Measurements from ENCODE around the gene METTL26. TPM values are rescaled to one million over a fixed set of nuclear protein-coding genes. Genes with fewer than 3 reads are reported as not detected.
"Not testable (repeated sequence)": the region's sequence is repeated elsewhere in the genome, so short reads cannot be mapped to it uniquely, and the experiment has no call there.

The METTL26 gene
- total RNA-seq, 2 experiments from 2014 or later: 116 to 127 TPM

GRCh38 chr16:597655-598054, 38.5 kb downstream of the METTL26 start:
- CTCF ChIA-PET: interaction anchor here (0.8 kb wide), 1 partner anchor 66 kb away, joined by 3 read pairs; no protein-coding TSS in a partner anchor
- not testable (repeated sequence) for ATAC-seq

GRCh38 chr16:596736-597060, 39.4 kb downstream of the METTL26 start:
- intact Hi-C loops (cut with DNase I, micrococcal nuclease): no loop called here
- peaks cover 12% of the 10 kb centered on the region for H3K4me1 Mint-ChIP-seq
- ChIA-PET POLR2A (no interaction called here), CTCF (no interaction called here)
- H3K27ac Mint-ChIP-seq: no peak overlapping the region
- H3K4me3 Mint-ChIP-seq: no peak overlapping the region
- ATAC-seq (no peak), DNase-seq (no peak)
- no peaks in the 10 kb centered on the region for H3K27me3 Mint-ChIP-seq
- H3K36me3 Mint-ChIP-seq (ENCODE audit: low read depth): peaks cover 6% of the 10 kb centered on the region
- no peaks in the 10 kb centered on the region for H3K9me3 Mint-ChIP-seq (ENCODE audit: low read depth)

More at GRCh38 chr16:597655-598054, 38.5 kb downstream of the METTL26 start:
- H3K4me1 Mint-ChIP-seq; intact Hi-C loops (cut with DNase I, micrococcal nuclease); H3K27me3 Mint-ChIP-seq; H3K9me3 Mint-ChIP-seq (ENCODE audit: low read depth); POLR2A ChIA-PET; DNase-seq; H3K27ac Mint-ChIP-seq; H3K36me3 Mint-ChIP-seq (ENCODE audit: low read depth); H3K4me3 Mint-ChIP-seq: not testable (repeated sequence)

GRCh38 chr16:595942-596735, 40.0 kb downstream of the METTL26 start:
- no peak overlapping the region for H3K27ac Mint-ChIP-seq

GRCh38 chr16:595094-595528, 41.0 kb downstream of the METTL26 start:
- ChIA-PET CTCF (no interaction called here), POLR2A (interaction anchor here (0.6 kb wide), 1 partner anchor 313 kb away, joined by 3 read pairs; no protein-coding TSS in a partner anchor)
- Mint-ChIP-seq H3K9me3 (ENCODE audit: low read depth) (no peaks in the 10 kb centered on the region), H3K4me1 (peaks cover 21% of the 10 kb centered on the region), H3K27me3 (no peaks in the 10 kb centered on the region), H3K4me3 (no peak overlapping the region), H3K36me3 (ENCODE audit: low read depth) (peaks cover 6% of the 10 kb centered on the region), H3K27ac (no peak overlapping the region)
- DNase-seq (no peak), ATAC-seq (no peak)
- intact Hi-C loops (cut with DNase I, micrococcal nuclease): no loop called here

More at GRCh38 chr16:595942-596735, 40.0 kb downstream of the METTL26 start:
- Mint-ChIP-seq H3K27me3 (no peaks in the 10 kb centered on the region), H3K36me3 (ENCODE audit: low read depth) (peaks cover 6% of the 10 kb centered on the region), H3K4me1 (peaks cover 14% of the 10 kb centered on the region), H3K9me3 (ENCODE audit: low read depth) (no peaks in the 10 kb centered on the region), H3K4me3 (no peak overlapping the region)
- intact Hi-C loops (cut with DNase I, micrococcal nuclease): no loop called here
- ATAC-seq (no peak), DNase-seq (no peak)
- ChIA-PET CTCF (no interaction called here), POLR2A (no interaction called here)

GRCh38 chr16:593807-594206, 42.3 kb downstream of the METTL26 start:
- POLR2A ChIA-PET: no interaction called here
- peaks cover 21% of the 10 kb centered on the region for H3K4me1 Mint-ChIP-seq
- intact Hi-C loops (cut with DNase I, micrococcal nuclease): no loop called here
- DNase-seq: no peak
- no peak overlapping the region for H3K4me3 Mint-ChIP-seq
- CTCF ChIA-PET: interaction anchor here (0.7 kb wide), 1 partner anchor 195 kb away, joined by 3 read pairs; no protein-coding TSS in a partner anchor
- H3K27me3 Mint-ChIP-seq: no peaks in the 10 kb centered on the region
- no peak overlapping the region for H3K27ac Mint-ChIP-seq
- peaks cover 4% of the 10 kb centered on the region for H3K36me3 Mint-ChIP-seq (ENCODE audit: low read depth)
- no peaks in the 10 kb centered on the region for H3K9me3 Mint-ChIP-seq (ENCODE audit: low read depth)
- ATAC-seq: no peak

GRCh38 chr16:593406-593805, 42.7 kb downstream of the METTL26 start:
- no peaks in the 10 kb centered on the region for H3K27me3 Mint-ChIP-seq
- H3K36me3 Mint-ChIP-seq (ENCODE audit: low read depth): peaks cover 7% of the 10 kb centered on the region
- ATAC-seq: no peak
- intact Hi-C loops (cut with DNase I, micrococcal nuclease): no loop called here
- H3K27ac Mint-ChIP-seq: no peak overlapping the region
- H3K4me3 Mint-ChIP-seq: no peak overlapping the region
- H3K9me3 Mint-ChIP-seq (ENCODE audit: low read depth): no peaks in the 10 kb centered on the region
- ChIA-PET POLR2A (no interaction called here), CTCF (interaction anchor here (0.7 kb wide), 1 partner anchor 195 kb away, joined by 3 read pairs; no protein-coding TSS in a partner anchor)
- peaks cover 21% of the 10 kb centered on the region for H3K4me1 Mint-ChIP-seq
- no peak for DNase-seq

GRCh38 chr16:592518-593306, 43.4 kb downstream of the METTL26 start:
- POLR2A ChIA-PET: no interaction called here
- Mint-ChIP-seq H3K27ac (no peak overlapping the region), H3K36me3 (ENCODE audit: low read depth) (peaks cover 13% of the 10 kb centered on the region), H3K4me1 (peaks cover 21% of the 10 kb centered on the region), H3K4me3 (no peak overlapping the region), H3K27me3 (no peaks in the 10 kb centered on the region), H3K9me3 (ENCODE audit: low read depth) (no peaks in the 10 kb centered on the region)
- CTCF ChIA-PET: interaction anchor here (0.7 to 1.0 kb wide), 2 partner anchors 17 to 194 kb away, joined by 3 to 4 read pairs; no protein-coding TSS in a partner anchor
- DNase-seq: no peak
- intact Hi-C loops (cut with DNase I, micrococcal nuclease): no loop called here
- ATAC-seq: no peak

- H3K27me3 Mint-ChIP-seq: no peaks in the 10 kb centered on the region
Observed at GRCh38 chr16:591892-592517, 44.1 kb downstream of the METTL26 start.

DNA sequence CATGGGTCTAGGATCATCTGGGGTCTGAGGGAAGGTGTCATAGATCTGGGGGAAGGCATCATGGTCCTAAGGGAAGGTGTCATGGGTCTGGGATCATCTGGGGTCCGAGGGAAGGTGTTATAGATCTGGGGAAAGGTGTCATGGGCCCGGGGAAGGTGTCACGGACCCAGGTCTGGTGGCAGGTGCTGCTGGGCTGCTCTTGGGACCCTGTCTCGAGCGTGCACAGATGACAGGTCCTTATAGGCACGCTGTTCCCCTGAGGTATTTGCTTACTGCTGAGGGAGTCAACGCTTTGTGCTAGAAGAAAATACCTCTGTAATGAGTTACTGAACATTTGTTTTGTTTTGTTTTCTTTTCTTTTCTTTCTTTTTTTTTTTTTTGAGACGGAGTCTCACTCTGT, 44.9 kb downstream of the METTL26 start:
- intact Hi-C loops (cut with DNase I, micrococcal nuclease): no loop called here
- Mint-ChIP-seq H3K4me3 (peak overlapping the region; percentile 79), H3K9me3 (ENCODE audit: low read depth) (no peaks in the 10 kb centered on the region), H3K36me3 (ENCODE audit: low read depth) (peaks cover 13% of the 10 kb centered on the region), H3K4me1 (peaks cover 25% of the 10 kb centered on the region), H3K27ac (peak overlapping the region; percentile 69), H3K27me3 (no peaks in the 10 kb centered on the region)
- ChIA-PET POLR2A (no interaction called here), CTCF (no interaction called here)
- DNase-seq (no peak), ATAC-seq (no peak)

More at GRCh38 chr16:591892-592517, 44.1 kb downstream of the METTL26 start:
- intact Hi-C loops (cut with DNase I, micrococcal nuclease): no loop called here
- Mint-ChIP-seq H3K4me3 (peak overlapping the region; percentile 79), H3K4me1 (peaks cover 25% of the 10 kb centered on the region), H3K36me3 (ENCODE audit: low read depth) (peaks cover 17% of the 10 kb centered on the region), H3K9me3 (ENCODE audit: low read depth) (no peaks in the 10 kb centered on the region), H3K27ac (no peak overlapping the region)
- ATAC-seq (no peak), DNase-seq (no peak)
- ChIA-PET POLR2A (no interaction called here), CTCF (interaction anchor here (1.0 kb wide), 1 partner anchor 18 kb away, joined by 4 read pairs; no protein-coding TSS in a partner anchor)

DNA sequence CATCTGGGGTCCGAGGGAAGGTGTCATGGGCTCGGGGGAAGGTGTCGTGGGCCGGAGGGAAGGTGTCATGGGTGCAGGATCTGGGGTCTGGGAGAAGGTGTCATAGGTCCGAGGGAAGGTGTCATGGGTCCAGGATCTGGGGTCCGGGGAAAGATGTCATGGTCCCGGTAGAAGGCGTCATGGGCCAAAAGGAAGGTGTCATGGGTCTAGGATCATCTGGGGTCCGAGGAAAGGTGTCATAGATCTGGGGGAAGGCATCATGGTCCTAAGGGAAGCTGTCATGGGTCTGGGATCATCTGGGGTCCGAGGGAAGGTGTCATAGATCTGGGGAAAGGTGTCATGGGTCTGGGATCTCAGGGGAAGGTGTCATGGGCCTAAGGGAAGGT, 45.3 kb downstream of the METTL26 start:
- Mint-ChIP-seq H3K4me1 (peaks cover 22% of the 10 kb centered on the region), H3K9me3 (ENCODE audit: low read depth) (no peaks in the 10 kb centered on the region), H3K36me3 (ENCODE audit: low read depth) (peaks cover 13% of the 10 kb centered on the region), H3K4me3 (peak overlapping the region; percentile 79), H3K27me3 (no peaks in the 10 kb centered on the region), H3K27ac (peak overlapping the region; percentile 69)
- DNase-seq: no peak
- intact Hi-C loops (cut with DNase I, micrococcal nuclease): no loop called here
- ATAC-seq: no peak
- ChIA-PET POLR2A (no interaction called here), CTCF (interaction anchor here (0.5 to 0.6 kb wide), 2 partner anchors 33 to 58 kb away, joined by 3 read pairs; partner anchors contain the start of gene WDR90)

DNA sequence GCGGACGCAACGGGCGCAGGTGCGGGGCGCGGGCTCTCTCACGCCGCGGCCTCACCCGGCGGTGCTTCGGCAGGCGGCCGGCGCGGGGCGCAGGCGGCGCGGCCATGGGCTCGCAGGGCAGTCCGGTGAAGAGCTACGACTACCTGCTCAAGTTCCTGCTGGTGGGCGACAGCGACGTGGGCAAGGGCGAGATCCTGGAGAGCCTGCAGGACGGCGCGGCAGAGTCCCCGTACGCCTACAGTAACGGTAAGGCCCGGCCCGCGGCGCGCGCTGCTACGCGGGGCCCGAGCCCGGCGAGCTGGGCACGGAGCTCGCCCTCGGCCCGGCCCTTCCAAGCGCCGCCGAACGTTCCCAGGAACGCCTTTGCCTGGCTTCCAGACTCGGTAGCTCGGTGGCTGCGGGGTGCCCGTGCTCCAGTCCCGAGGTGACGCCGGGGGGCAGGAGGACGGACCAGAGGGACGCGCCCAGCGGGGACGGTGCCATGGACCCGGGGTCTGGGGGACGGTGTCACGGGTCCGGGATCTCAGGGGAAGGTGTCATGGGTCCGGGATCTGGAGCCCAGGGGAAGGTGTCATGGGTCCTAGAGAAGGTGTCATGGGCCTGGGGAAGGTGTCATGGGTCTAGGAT, 45.8 kb downstream of the METTL26 start:
- peak overlapping the region; percentile 79 for H3K4me3 Mint-ChIP-seq
- H3K27me3 Mint-ChIP-seq: no peaks in the 10 kb centered on the region
- POLR2A ChIA-PET: no interaction called here
- H3K36me3 Mint-ChIP-seq (ENCODE audit: low read depth): peaks cover 13% of the 10 kb centered on the region
- intact Hi-C loops (cut with DNase I, micrococcal nuclease): no loop called here
- H3K27ac Mint-ChIP-seq: peak overlapping the region; percentile 69
- peak; percentile 47 for DNase-seq
- CTCF ChIA-PET: interaction anchor here (0.5 to 0.6 kb wide), 2 partner anchors 33 to 59 kb away, joined by 3 read pairs; partner anchors contain the start of gene WDR90
- no peaks in the 10 kb centered on the region for H3K9me3 Mint-ChIP-seq (ENCODE audit: low read depth)
- peaks cover 22% of the 10 kb centered on the region for H3K4me1 Mint-ChIP-seq
- ATAC-seq: no peak
